ENCODE results near the gene OSR1. TPM values are rescaled to one million over a fixed set of nuclear protein-coding genes. Genes with fewer than 3 reads are reported as not detected.

OSR1 gene
- total RNA-seq, 2 donors from 2014 or later: not detected

- H3K9me3 Mint-ChIP-seq: no peaks in the 10 kb centered on the region
- H3K27ac Mint-ChIP-seq: peak overlapping the region; percentile 43
- DNase-seq: no peak
- no peak for ATAC-seq (replicated peaks in 1 of 2)
- H3K4me1 Mint-ChIP-seq (ENCODE audit: low read depth): peaks cover 43% of the 10 kb centered on the region
- peaks cover 0 to 1% of the 10 kb centered on the region in 2 donors for H3K36me3 Mint-ChIP-seq (ENCODE audit: insufficient read depth in 2 of 2)
- H3K27me3 Mint-ChIP-seq (ENCODE audit: low read depth): peaks cover 80% of the 10 kb centered on the region
- peak overlapping the region; percentile 72 to 77 for H3K4me3 Mint-ChIP-seq
These were observed 2.4 kb downstream of the OSR1 start for GRCh38 chr2:19355931-19356544.

GRCh38 chr2:19355416-19355821, 3.0 kb downstream of the OSR1 start:
- H3K4me1 Mint-ChIP-seq (ENCODE audit: low read depth): peaks cover 44% of the 10 kb centered on the region
- no peak for DNase-seq
- H3K27ac Mint-ChIP-seq: no peak overlapping the region
- no peak for ATAC-seq (replicated peaks in 1 of 2)
- peaks cover 0 to 1% of the 10 kb centered on the region in 2 donors for H3K36me3 Mint-ChIP-seq (ENCODE audit: insufficient read depth in 2 of 2)
- no peaks in the 10 kb centered on the region for H3K9me3 Mint-ChIP-seq
- H3K4me3 Mint-ChIP-seq: no peak overlapping the region
- H3K27me3 Mint-ChIP-seq (ENCODE audit: low read depth): peaks cover 80% of the 10 kb centered on the region

DNA sequence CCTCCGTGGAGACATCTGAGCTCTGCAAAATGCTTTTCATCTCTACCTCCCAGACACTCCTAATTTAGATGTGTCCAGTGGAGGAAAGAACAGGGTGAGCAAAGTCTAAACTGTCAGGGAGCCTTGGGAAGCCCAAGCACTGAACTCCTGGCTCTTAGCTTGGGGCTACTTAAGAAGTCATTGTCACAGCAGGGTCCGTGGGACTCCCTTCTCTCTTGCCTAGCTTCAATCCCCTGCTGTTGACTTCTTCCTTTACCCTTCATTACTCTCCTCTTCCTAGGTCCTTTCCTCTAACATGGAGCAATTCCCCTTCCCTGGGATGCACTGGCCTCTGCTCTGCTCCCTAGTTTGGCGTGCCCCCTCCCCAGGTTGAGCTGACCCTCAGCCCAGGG, 3.4 kb downstream of the OSR1 start:
- Mint-ChIP-seq H3K27me3 (ENCODE audit: low read depth) (peaks cover 77% of the 10 kb centered on the region), H3K9me3 (no peaks in the 10 kb centered on the region), H3K27ac (no peak overlapping the region), H3K4me1 (ENCODE audit: low read depth) (peaks cover 44% of the 10 kb centered on the region), H3K36me3 (ENCODE audit: insufficient read depth in 2 of 2) (peaks cover 0 to 1% of the 10 kb centered on the region in 2 donors), H3K4me3 (no peak overlapping the region)
- DNase-seq (no peak), ATAC-seq (replicated peaks in 1 of 2) (no peak)

- Mint-ChIP-seq H3K27ac (no peak overlapping the region), H3K36me3 (ENCODE audit: insufficient read depth in 2 of 2) (peaks cover 0 to 1% of the 10 kb centered on the region in 2 donors), H3K27me3 (ENCODE audit: low read depth) (peaks cover 84% of the 10 kb centered on the region), H3K9me3 (no peaks in the 10 kb centered on the region), H3K4me1 (ENCODE audit: low read depth) (peaks cover 44% of the 10 kb centered on the region), H3K4me3 (no peak overlapping the region)
- ATAC-seq (replicated peaks in 1 of 2) (no peak), DNase-seq (no peak)
These were observed 4.7 kb downstream of the OSR1 start for GRCh38 chr2:19353721-19354050.

- H3K9me3 Mint-ChIP-seq: no peaks in the 10 kb centered on the region
- peaks cover 0 to 1% of the 10 kb centered on the region in 2 donors for H3K36me3 Mint-ChIP-seq (ENCODE audit: insufficient read depth in 2 of 2)
- no peak overlapping the region for H3K4me3 Mint-ChIP-seq
- H3K27ac Mint-ChIP-seq: no peak overlapping the region
- ATAC-seq (replicated peaks in 1 of 2): no peak
- DNase-seq: no peak
- H3K27me3 Mint-ChIP-seq (ENCODE audit: low read depth): peaks cover 84% of the 10 kb centered on the region
- H3K4me1 Mint-ChIP-seq (ENCODE audit: low read depth): peaks cover 44% of the 10 kb centered on the region
These were observed 5.3 kb downstream of the OSR1 start for GRCh38 chr2:19352946-19353720.

- no peak for DNase-seq
- Mint-ChIP-seq H3K36me3 (ENCODE audit: insufficient read depth in 2 of 2) (peaks cover 0 to 4% of the 10 kb centered on the region in 2 donors), H3K4me3 (peak overlapping the region; percentile 72 to 73), H3K27ac (no peak overlapping the region), H3K4me1 (ENCODE audit: low read depth) (peaks cover 36% of the 10 kb centered on the region), H3K27me3 (ENCODE audit: low read depth) (peaks cover 74% of the 10 kb centered on the region), H3K9me3 (no peaks in the 10 kb centered on the region)
- ATAC-seq (replicated peaks in 1 of 2): no peak
These were observed 6.3 kb downstream of the OSR1 start for GRCh38 chr2:19351899-19352697.

DNA sequence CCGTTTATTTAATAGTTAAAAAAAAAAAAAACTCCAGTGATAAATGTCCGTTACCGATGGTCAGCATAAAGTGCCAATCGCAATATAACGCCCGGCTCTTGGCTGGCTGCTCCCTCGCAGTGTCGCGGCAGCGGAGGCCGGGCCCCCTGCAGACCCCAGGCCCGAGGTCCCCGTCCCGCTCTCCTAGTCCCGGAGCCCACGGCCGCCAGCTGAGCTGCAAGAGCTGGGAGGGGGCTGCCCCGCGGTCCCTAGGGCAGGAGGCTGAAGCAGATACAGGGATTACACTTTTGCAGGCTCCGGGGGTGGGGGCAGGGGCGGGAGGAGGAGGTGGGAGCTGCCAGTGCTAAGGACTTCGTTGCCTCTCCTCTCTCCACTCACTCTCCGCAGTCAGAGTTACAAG, 6.9 kb downstream of the OSR1 start:
- Mint-ChIP-seq H3K27me3 (ENCODE audit: low read depth) (peaks cover 68% of the 10 kb centered on the region), H3K27ac (no peak overlapping the region), H3K4me1 (ENCODE audit: low read depth) (peaks cover 36% of the 10 kb centered on the region), H3K9me3 (no peaks in the 10 kb centered on the region), H3K4me3 (peak overlapping the region; percentile 72 to 73), H3K36me3 (ENCODE audit: insufficient read depth in 2 of 2) (peaks cover 1 to 4% of the 10 kb centered on the region in 2 donors)
- ATAC-seq (replicated peaks in 1 of 2): no peak
- no peak for DNase-seq

- DNase-seq (no peak), ATAC-seq (replicated peaks in 1 of 2) (no peak)
- H3K36me3 Mint-ChIP-seq (ENCODE audit: insufficient read depth in 2 of 2): peaks cover 1 to 7% of the 10 kb centered on the region in 2 donors
- peaks cover 33% of the 10 kb centered on the region for H3K4me1 Mint-ChIP-seq (ENCODE audit: low read depth)
- H3K27me3 Mint-ChIP-seq (ENCODE audit: low read depth): peaks cover 61% of the 10 kb centered on the region
- peak overlapping the region; percentile 66 for H3K27ac Mint-ChIP-seq
- no peaks in the 10 kb centered on the region for H3K9me3 Mint-ChIP-seq
- H3K4me3 Mint-ChIP-seq: peak overlapping the region; percentile 77 to 78
These were observed 7.6 kb downstream of the OSR1 start for GRCh38 chr2:19350678-19351401.

DNA sequence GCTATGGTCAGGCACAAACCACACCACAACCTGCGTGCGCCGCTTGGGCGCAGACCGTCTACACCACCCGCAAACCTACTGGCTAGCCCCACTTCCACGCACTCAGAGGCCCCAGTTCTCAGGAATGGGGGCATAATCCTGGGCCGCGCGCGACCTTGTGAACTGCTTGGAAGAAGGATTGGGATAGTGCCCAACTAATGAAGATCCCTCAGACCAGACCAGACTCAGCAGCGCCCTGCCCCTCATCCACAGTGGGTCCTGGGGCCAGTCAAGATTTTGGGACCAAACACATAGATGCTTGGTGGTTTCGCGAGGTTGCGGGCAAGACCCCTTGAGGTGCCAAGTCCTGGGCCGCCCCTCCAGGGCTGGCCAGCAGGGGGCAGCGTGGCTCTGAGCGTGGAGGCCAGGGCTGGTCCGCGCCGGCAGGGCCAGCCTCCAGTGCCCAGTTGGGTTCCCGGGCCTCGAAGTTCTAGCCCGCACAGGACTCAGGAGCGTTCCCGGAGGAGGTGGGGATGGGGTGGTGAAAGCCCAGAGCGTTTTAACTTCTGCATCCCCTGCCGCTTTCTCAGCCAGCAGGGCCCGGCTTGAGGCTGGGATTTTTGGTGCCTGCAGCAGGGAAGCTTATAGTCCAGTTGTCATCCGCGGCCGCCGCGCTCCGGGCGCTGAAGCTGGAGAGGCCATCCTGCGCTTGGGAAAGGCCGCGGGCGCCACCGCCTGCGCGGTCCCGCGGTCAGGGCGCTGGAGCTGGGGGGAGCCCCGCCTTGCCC, 8.3 kb downstream of the OSR1 start:
- Mint-ChIP-seq H3K9me3 (no peaks in the 10 kb centered on the region), H3K4me1 (ENCODE audit: low read depth) (peaks cover 33% of the 10 kb centered on the region), H3K36me3 (ENCODE audit: insufficient read depth in 2 of 2) (peaks cover 1 to 8% of the 10 kb centered on the region in 2 donors), H3K27me3 (ENCODE audit: low read depth) (peaks cover 54% of the 10 kb centered on the region), H3K4me3 (peak overlapping the region; percentile 23 to 77), H3K27ac (no peak overlapping the region)
- DNase-seq (peak; percentile 71 to 82), ATAC-seq (replicated peaks in 1 of 2) (peak; percentile 26 to 38)

GRCh38 chr2:19348692-19349091, 9.7 kb downstream of the OSR1 start:
- H3K36me3 Mint-ChIP-seq (ENCODE audit: insufficient read depth in 2 of 2): peaks cover 1 to 8% of the 10 kb centered on the region in 2 donors
- no peak for ATAC-seq (replicated peaks in 1 of 2)
- peaks cover 40% of the 10 kb centered on the region for H3K27me3 Mint-ChIP-seq (ENCODE audit: low read depth)
- H3K4me1 Mint-ChIP-seq (ENCODE audit: low read depth): peaks cover 33% of the 10 kb centered on the region
- DNase-seq: no peak
- no peaks in the 10 kb centered on the region for H3K9me3 Mint-ChIP-seq
- H3K4me3 Mint-ChIP-seq: peak overlapping the region in 1 of 2 donors; percentile 95
- H3K27ac Mint-ChIP-seq: no peak overlapping the region

- ATAC-seq (replicated peaks in 1 of 2) (peak; percentile 88 to 89), DNase-seq (peak; percentile 90 to 98)
- Mint-ChIP-seq H3K9me3 (no peaks in the 10 kb centered on the region), H3K4me3 (peak overlapping the region; percentile 95 to 98), H3K27me3 (ENCODE audit: low read depth) (peaks cover 32% of the 10 kb centered on the region), H3K4me1 (ENCODE audit: low read depth) (peaks cover 27% of the 10 kb centered on the region), H3K36me3 (ENCODE audit: insufficient read depth in 2 of 2) (peaks cover 1 to 8% of the 10 kb centered on the region in 2 donors), H3K27ac (peak overlapping the region; percentile 95)
These were observed 10.5 kb downstream of the OSR1 start for GRCh38 chr2:19347619-19348562.
